ENCODE data around the gene ERMAP. TPM values are rescaled to one million over a fixed set of nuclear protein-coding genes. Genes with fewer than 3 reads are reported as not detected.
A peak's percentile ranks its signal among the peaks of the same experiment; 100 is the strongest.

Gene ERMAP
- total and polyA plus RNA-seq, 9 of the 15 experiments (the other 6 are each of a cell fraction or from before 2014, with no cell fraction given): 8.0 to 31.4 (median 22.5) TPM

DNA sequence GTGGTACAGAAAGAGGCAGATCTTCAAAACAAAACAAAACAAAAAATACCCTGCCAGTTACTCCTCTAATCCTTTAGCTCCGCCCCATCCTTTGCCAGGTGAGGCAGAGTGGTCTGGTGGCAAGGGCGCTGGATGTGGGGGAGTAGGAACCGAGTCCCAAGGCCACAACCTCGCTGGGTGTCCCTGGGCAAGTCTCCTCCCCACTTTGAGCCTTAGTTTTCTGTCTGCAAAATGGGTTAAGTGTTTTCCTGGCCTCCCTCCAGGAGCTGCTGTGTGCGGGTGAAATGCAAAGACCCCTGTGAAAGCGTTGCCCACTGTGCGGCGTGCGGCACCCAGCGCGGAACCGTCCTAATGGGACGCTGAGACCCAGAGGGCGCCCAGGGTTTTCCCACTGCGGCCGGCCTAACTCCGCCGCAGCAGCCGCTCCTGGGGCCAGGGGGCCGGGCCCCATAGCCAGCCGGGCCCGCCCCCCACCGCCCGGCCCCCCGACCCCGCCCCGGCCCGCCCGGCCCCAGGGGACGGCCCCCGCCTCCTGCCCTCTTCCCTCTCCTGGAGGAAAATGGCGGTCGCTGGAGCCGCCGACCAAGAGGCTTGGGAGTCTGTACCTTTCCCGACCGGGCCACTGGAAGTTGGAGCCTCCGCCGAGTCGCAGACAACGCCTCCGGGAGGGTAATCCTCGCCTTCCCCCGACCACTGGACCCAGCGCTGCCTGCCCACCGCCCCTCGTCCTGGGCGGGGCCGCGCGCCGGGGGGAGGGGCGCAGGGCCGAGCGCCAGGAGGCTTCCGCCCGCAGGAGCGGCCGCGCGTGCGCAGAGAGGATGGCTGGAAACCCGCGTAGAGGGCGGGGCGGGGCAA, at the start of gene ERMAP, which contains the start of gene SVBP (continued):
- TF ChIP-seq, protein P1, sequence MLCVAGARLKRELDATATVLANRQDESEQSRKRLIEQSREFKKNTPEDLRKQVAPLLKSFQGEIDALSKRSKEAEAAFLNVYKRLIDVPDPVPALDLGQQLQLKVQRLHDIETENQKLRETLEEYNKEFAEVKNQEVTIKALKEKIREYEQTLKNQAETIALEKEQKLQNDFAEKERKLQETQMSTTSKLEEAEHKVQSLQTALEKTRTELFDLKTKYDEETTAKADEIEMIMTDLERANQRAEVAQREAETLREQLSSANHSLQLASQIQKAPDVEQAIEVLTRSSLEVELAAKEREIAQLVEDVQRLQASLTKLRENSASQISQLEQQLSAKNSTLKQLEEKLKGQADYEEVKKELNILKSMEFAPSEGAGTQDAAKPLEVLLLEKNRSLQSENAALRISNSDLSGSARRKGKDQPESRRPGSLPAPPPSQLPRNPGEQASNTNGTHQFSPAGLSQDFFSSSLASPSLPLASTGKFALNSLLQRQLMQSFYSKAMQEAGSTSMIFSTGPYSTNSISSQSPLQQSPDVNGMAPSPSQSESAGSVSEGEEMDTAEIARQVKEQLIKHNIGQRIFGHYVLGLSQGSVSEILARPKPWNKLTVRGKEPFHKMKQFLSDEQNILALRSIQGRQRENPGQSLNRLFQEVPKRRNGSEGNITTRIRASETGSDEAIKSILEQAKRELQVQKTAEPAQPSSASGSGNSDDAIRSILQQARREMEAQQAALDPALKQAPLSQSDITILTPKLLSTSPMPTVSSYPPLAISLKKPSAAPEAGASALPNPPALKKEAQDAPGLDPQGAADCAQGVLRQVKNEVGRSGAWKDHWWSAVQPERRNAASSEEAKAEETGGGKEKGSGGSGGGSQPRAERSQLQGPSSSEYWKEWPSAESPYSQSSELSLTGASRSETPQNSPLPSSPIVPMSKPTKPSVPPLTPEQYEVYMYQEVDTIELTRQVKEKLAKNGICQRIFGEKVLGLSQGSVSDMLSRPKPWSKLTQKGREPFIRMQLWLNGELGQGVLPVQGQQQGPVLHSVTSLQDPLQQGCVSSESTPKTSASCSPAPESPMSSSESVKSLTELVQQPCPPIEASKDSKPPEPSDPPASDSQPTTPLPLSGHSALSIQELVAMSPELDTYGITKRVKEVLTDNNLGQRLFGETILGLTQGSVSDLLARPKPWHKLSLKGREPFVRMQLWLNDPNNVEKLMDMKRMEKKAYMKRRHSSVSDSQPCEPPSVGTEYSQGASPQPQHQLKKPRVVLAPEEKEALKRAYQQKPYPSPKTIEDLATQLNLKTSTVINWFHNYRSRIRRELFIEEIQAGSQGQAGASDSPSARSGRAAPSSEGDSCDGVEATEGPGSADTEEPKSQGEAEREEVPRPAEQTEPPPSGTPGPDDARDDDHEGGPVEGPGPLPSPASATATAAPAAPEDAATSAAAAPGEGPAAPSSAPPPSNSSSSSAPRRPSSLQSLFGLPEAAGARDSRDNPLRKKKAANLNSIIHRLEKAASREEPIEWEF (CRISPR knock-in tag; IDR thresholded peaks at IDR 0.05): no peak
- TF ChIP-seq SMAD4 (CRISPR knock-in tag; conservative IDR thresholded peaks at IDR 0.05) (peak; percentile 73; the same call in 1 of the 2 replicates), HCFC1 (IDR thresholded peaks at IDR 0.05; ENCODE audit: low read depth, low read length) (peak; percentile 56), CTBP1 (IDR thresholded peaks at IDR 0.05; ENCODE audit: borderline replicate concordance) (peak; percentile 60; the same call in 1 of the 2 replicates), THRAP3 (IDR thresholded peaks at IDR 0.05; ENCODE audit: borderline replicate concordance) (no peak), NFRKB (IDR thresholded peaks at IDR 0.05; ENCODE audit: low read depth) (peak; percentile 78; the same call in 1 of the 2 replicates), U2AF1 (optimal IDR thresholded peaks at IDR 0.05; ENCODE audit: low read depth, low read length) (no peak), ESRRA (IDR thresholded peaks at IDR 0.05; ENCODE audit: borderline replicate concordance, low read depth) (peak; percentile 6; the same call in 1 of the 2 replicates), TBL1XR1 (IDR thresholded peaks at IDR 0.05; ENCODE audit: low read length in 2 of 2) (peak; percentile 29 to 69; a peak in 1 of 4 replicates), SRF (CRISPR knock-in tag; IDR thresholded peaks at IDR 0.05) (peak; percentile 21 to 26; a peak in 2 of 4 replicates)
- TF ChIP-seq, protein P2, sequence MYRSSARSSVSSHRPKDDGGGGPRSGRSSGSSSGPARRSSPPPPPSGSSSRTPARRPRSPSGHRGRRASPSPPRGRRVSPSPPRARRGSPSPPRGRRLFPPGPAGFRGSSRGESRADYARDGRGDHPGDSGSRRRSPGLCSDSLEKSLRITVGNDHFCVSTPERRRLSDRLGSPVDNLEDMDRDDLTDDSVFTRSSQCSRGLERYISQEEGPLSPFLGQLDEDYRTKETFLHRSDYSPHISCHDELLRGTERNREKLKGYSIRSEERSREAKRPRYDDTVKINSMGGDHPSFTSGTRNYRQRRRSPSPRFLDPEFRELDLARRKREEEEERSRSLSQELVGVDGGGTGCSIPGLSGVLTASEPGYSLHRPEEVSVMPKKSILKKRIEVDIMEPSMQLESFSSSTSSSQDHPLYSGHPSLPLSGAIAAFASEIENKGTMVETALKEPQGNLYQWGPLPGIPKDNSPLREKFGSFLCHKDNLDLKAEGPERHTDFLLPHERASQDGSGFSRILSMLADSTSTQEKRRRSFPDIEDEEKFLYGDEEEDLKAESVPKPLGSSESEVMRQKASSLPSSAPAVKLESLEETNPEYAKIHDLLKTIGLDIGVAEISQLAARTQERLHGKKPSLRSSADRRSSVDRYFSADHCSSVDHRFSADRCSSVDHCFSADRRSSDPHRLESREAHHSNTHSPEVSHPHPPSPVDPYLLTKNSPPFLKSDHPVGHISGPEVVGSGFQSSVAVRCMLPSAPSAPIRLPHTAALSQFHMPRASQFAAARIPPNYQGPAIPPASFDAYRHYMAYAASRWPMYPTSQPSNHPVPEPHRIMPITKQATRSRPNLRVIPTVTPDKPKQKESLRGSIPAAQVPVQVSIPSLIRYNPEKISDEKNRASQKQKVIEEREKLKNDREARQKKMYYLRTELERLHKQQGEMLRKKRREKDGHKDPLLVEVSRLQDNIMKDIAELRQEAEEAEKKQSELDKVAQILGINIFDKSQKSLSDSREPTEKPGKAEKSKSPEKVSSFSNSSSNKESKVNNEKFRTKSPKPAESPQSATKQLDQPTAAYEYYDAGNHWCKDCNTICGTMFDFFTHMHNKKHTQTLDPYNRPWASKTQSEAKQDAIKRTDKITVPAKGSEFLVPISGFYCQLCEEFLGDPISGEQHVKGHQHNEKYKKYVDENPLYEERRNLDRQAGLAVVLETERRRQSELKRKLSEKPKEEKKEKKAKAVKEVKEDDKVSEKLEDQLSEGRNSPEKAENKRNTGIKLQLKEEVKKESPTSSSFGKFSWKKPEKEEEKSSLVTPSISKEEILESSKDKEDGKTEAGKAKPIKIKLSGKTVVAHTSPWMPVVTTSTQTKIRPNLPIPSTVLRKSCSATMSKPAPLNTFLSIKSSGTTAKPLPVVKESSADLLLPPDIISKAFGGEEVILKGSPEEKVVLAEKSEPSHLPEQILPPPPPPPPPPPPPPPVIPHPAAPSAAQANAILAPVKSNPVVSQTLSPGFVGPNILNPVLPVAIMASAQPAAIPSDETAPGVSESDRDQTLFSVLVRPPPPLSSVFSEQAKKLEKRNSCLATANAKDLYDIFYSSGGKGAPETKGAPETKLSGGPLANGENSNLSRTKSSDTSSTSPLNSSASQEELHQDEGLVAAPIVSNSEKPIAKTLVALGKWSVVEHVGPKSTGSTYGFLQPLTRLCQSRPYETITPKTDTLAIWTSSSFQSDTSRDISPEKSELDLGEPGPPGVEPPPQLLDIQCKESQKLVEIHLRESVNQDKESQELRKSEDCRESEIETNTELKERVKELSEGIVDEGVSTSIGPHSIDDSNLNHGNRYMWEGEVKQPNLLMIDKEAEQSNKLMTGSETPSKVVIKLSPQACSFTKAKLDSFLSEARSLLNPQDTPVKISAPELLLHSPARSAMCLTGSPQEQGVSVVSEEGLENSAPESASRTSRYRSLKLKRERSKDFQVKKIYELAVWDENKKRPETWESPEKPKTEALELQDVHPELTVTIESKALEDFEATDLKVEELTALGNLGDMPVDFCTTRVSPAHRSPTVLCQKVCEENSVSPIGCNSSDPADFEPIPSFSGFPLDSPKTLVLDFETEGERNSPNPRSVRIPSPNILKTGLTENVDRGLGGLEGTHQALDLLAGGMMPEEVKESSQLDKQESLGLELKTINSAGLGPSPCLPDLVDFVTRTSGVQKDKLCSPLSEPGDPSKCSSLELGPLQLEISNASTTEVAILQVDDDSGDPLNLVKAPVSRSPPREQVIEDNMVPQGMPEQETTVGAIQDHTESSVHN (IDR thresholded peaks at IDR 0.05; ENCODE audit: borderline replicate concordance in 1 of 2, low read depth in 1 of 2): no peak
- TF ChIP-seq, protein P3, sequence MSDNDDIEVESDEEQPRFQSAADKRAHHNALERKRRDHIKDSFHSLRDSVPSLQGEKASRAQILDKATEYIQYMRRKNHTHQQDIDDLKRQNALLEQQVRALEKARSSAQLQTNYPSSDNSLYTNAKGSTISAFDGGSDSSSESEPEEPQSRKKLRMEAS (CRISPR knock-in tag; IDR thresholded peaks at IDR 0.05): peak; percentile 29; the same call in 1 of the 2 replicates

Measured in K562 (cell line).